22Rv1 (cell line): Measurements from ENCODE around the gene HNRNPA3.

Experiments used
- CTCF ChIP-seq: fragments of 450-650 bp; IDR thresholded peaks from 2 replicates; pipeline ENCODE4 v1.5.1; 2017; ENCODE audit warnings: mild to moderate bottlenecking
- ZFX ChIP-seq: fragments of 450-650 bp; IDR thresholded peaks from 2 replicates; pipeline ENCODE4 v1.6.1; 2017; ENCODE audit warnings: antibody characterized with exemption, borderline replicate concordance

- no peak for TF ChIP-seq CTCF
- no peak for TF ChIP-seq ZFX
Measured at GRCh38 chr2:177171418-177171865, 41.2 kb upstream of the HNRNPA3 start.
